ENCODE measurements around the gene QSOX2. TPM values are rescaled to one million over a fixed set of nuclear protein-coding genes. Genes with fewer than 3 reads are reported as not detected.

The QSOX2 gene
- total RNA-seq, 1 donor from 2014 or later, result 14.0 TPM

DNA sequence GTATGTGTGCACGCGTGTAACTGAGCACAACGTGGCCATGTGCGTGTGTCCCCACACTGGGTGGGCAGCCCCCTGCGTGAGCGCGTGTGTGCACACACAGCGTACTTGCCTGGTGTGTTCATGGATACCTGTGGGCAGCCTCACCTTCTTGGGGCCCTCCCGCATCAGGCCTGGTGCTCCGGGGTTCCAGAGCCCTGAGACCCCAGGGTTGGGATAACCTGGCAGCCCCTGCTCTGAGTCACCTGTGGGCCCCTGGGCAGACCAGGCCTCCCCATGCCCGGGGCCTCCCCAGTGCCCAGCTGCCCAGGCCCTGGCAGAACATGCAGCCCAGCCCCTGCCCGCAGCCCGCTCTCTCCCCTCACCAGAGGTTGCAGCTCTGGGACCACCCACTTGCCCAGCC lies 65.9 kb downstream of the QSOX2 start:
- peaks cover 3% of the 10 kb centered on the region for H3K36me3 Mint-ChIP-seq (ENCODE audit: low read depth, unreplicated experiment)
- no peaks in the 10 kb centered on the region for H3K4me1 Mint-ChIP-seq (ENCODE audit: unreplicated experiment)
- DNase-seq (ENCODE audit: low spot score), result no peak
- peaks cover 3% of the 10 kb centered on the region for H3K27me3 Mint-ChIP-seq (ENCODE audit: unreplicated experiment)
- H3K27ac Mint-ChIP-seq (ENCODE audit: unreplicated experiment), result no peak overlapping the region
- TF ChIP-seq, protein P1, sequence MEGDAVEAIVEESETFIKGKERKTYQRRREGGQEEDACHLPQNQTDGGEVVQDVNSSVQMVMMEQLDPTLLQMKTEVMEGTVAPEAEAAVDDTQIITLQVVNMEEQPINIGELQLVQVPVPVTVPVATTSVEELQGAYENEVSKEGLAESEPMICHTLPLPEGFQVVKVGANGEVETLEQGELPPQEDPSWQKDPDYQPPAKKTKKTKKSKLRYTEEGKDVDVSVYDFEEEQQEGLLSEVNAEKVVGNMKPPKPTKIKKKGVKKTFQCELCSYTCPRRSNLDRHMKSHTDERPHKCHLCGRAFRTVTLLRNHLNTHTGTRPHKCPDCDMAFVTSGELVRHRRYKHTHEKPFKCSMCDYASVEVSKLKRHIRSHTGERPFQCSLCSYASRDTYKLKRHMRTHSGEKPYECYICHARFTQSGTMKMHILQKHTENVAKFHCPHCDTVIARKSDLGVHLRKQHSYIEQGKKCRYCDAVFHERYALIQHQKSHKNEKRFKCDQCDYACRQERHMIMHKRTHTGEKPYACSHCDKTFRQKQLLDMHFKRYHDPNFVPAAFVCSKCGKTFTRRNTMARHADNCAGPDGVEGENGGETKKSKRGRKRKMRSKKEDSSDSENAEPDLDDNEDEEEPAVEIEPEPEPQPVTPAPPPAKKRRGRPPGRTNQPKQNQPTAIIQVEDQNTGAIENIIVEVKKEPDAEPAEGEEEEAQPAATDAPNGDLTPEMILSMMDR (IDR thresholded peaks at IDR 0.05; ENCODE audit: unreplicated experiment), result no peak
- no peak overlapping the region for H3K4me3 Mint-ChIP-seq (ENCODE audit: unreplicated experiment)
- H3K9me3 Mint-ChIP-seq (ENCODE audit: unreplicated experiment), result no peaks in the 10 kb centered on the region

GRCh38 chr9:136179101-136179616 lies 66.5 kb downstream of the QSOX2 start:
- peaks cover 3% of the 10 kb centered on the region for H3K36me3 Mint-ChIP-seq (ENCODE audit: low read depth, unreplicated experiment)
- peaks cover 3% of the 10 kb centered on the region for H3K27me3 Mint-ChIP-seq (ENCODE audit: unreplicated experiment)
- DNase-seq (ENCODE audit: low spot score), result no peak
- TF ChIP-seq, protein P1 (IDR thresholded peaks at IDR 0.05; ENCODE audit: unreplicated experiment), result no peak
- H3K27ac Mint-ChIP-seq (ENCODE audit: unreplicated experiment), result no peak overlapping the region
- H3K4me1 Mint-ChIP-seq (ENCODE audit: unreplicated experiment), result no peaks in the 10 kb centered on the region
- H3K9me3 Mint-ChIP-seq (ENCODE audit: unreplicated experiment), result no peaks in the 10 kb centered on the region
- no peak overlapping the region for H3K4me3 Mint-ChIP-seq (ENCODE audit: unreplicated experiment)

GRCh38 chr9:136178773-136179075 lies 66.9 kb downstream of the QSOX2 start:
- no peak for DNase-seq (ENCODE audit: low spot score)
- no peaks in the 10 kb centered on the region for H3K9me3 Mint-ChIP-seq (ENCODE audit: unreplicated experiment)
- H3K27ac Mint-ChIP-seq (ENCODE audit: unreplicated experiment), result no peak overlapping the region
- TF ChIP-seq, protein P1 (IDR thresholded peaks at IDR 0.05; ENCODE audit: unreplicated experiment), result no peak
- peaks cover 3% of the 10 kb centered on the region for H3K27me3 Mint-ChIP-seq (ENCODE audit: unreplicated experiment)
- peaks cover 3% of the 10 kb centered on the region for H3K36me3 Mint-ChIP-seq (ENCODE audit: low read depth, unreplicated experiment)
- H3K4me3 Mint-ChIP-seq (ENCODE audit: unreplicated experiment), result no peak overlapping the region
- H3K4me1 Mint-ChIP-seq (ENCODE audit: unreplicated experiment), result no peaks in the 10 kb centered on the region

GRCh38 chr9:136178061-136178772 lies 67.4 kb downstream of the QSOX2 start:
- Mint-ChIP-seq H3K27me3 (ENCODE audit: unreplicated experiment) (peaks cover 5% of the 10 kb centered on the region), H3K27ac (ENCODE audit: unreplicated experiment) (no peak overlapping the region), H3K4me1 (ENCODE audit: unreplicated experiment) (no peaks in the 10 kb centered on the region), H3K4me3 (ENCODE audit: unreplicated experiment) (no peak overlapping the region), H3K36me3 (ENCODE audit: low read depth, unreplicated experiment) (peaks cover 3% of the 10 kb centered on the region), H3K9me3 (ENCODE audit: unreplicated experiment) (no peaks in the 10 kb centered on the region)
- TF ChIP-seq, protein P1 (IDR thresholded peaks at IDR 0.05; ENCODE audit: unreplicated experiment), result no peak
- DNase-seq (ENCODE audit: low spot score), result no peak

- H3K4me1 Mint-ChIP-seq (ENCODE audit: unreplicated experiment), result no peaks in the 10 kb centered on the region
- TF ChIP-seq, protein P1 (IDR thresholded peaks at IDR 0.05; ENCODE audit: unreplicated experiment), result no peak
- H3K27ac Mint-ChIP-seq (ENCODE audit: unreplicated experiment), result no peak overlapping the region
- peaks cover 4% of the 10 kb centered on the region for H3K27me3 Mint-ChIP-seq (ENCODE audit: unreplicated experiment)
- no peak overlapping the region for H3K4me3 Mint-ChIP-seq (ENCODE audit: unreplicated experiment)
- peaks cover 3% of the 10 kb centered on the region for H3K36me3 Mint-ChIP-seq (ENCODE audit: low read depth, unreplicated experiment)
- no peaks in the 10 kb centered on the region for H3K9me3 Mint-ChIP-seq (ENCODE audit: unreplicated experiment)
- no peak for DNase-seq (ENCODE audit: low spot score)
These were observed 68.4 kb downstream of the QSOX2 start for GRCh38 chr9:136177224-136177623.
